NCI-H1092 treated with DMSO at 0.1 percent for 48 hours (cell line): ENCODE data around the gene MUC5B.
A peak's percentile ranks its signal among the peaks of the same experiment; 100 is the strongest.
"Not testable (repeated sequence)": the region's sequence is repeated elsewhere in the genome, so short reads cannot be mapped to it uniquely, and the experiment has no call there.

Experiments used
- DNase-seq: peaks from one replicate; lab custom pipeline; 2025; lab: John Stamatoyannopoulos, UW

Gene MUC5B

DNA sequence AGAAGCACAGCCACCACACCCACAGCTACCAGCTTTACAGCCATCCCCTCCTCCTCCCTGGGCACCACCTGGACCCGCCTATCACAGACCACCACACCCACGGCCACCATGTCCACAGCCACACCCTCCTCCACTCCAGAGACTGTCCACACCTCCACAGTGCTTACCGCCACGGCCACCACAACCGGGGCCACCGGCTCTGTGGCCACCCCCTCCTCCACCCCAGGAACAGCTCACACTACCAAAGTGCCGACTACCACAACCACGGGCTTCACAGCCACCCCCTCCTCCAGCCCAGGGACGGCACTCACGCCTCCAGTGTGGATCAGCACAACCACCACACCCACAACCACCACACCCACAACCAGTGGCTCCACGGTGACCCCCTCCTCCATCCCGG lies 27.5 kb downstream of the MUC5B start:
- DNase-seq = not testable (repeated sequence)

DNA sequence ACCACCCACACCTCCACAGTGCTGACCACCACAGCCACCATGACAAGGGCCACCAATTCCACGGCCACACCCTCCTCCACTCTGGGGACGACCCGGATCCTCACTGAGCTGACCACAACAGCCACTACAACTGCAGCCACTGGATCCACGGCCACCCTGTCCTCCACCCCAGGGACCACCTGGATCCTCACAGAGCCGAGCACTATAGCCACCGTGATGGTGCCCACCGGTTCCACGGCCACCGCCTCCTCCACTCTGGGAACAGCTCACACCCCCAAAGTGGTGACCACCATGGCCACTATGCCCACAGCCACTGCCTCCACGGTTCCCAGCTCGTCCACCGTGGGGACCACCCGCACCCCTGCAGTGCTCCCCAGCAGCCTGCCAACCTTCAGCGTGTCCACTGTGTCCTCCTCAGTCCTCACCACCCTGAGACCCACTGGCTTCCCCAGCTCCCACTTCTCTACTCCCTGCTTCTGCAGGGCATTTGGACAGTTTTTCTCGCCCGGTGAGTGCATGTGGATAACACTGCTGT lies 28.4 kb downstream of the MUC5B start:
- no peak for DNase-seq

DNA sequence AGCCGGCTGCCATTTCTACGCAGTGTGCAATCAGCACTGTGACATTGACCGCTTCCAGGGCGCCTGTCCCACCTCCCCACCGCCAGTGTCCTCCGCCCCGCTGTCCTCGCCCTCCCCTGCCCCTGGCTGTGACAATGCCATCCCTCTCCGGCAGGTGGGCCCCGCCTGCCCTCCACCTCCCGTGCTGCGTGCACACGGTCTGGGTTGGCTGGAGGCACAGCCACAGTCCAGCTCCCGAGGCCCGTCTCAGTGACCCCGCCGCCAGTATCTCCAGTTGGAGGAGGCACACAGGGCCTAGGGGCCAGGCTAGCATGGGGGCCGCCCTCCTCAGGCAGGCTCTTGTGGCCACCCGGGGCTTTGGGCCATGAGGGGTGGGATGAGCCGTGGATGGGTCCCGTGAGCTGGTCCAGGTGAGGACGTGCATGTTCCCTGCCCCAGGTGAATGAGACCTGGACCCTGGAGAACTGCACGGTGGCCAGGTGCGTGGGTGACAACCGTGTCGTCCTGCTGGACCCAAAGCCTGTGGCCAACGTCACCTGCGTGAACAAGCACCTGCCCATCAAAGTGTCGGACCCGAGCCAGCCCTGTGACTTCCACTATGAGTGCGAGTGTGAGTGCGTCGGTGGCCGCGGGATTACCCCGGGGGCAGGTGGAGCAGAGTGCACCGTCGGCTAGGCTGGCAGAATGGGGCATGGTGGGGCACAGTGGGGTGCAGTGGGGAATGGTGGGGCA lies 29.7 kb downstream of the MUC5B start:
- DNase-seq = no peak

DNA sequence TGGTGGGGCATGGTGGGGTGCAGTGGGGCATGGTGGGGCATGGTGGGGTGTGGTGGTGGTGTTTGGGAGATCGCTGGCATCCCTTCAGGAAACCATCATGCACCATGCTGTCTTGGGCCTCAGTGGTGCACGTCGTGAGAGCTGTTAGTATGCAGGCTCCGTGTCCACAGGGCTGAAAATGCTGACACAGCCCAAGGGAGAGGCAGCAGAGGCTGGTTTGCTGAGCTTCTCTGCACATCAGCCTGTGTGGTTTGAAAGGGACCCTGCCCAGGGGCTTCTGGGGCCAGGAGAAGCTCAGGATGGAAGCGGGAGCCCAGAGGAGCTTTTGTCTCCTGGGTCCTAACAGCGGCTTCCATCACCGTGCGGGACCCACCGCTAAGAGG lies 30.2 kb downstream of the MUC5B start:
- no peak for DNase-seq

DNA sequence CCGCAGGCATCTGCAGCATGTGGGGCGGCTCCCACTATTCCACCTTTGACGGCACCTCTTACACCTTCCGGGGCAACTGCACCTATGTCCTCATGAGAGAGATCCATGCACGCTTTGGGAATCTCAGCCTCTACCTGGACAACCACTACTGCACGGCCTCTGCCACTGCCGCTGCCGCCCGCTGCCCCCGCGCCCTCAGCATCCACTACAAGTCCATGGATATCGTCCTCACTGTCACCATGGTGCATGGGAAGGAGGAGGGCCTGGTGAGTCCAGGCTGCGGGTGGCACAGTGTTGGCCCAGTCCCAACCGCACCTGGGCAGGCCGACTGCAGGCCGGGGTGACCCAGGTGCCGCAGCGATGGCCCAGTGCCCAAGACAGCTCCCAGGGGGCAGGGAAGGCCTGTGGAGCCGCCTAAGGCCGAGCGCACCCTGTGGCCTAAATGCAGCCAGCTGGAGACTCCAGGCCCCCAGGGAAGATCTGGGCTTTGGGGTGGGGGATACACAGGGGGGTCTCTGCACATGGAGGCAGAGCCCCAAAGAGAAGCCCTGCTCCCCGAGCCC lies 31.3 kb downstream of the MUC5B start:
- DNase-seq = no peak

DNA sequence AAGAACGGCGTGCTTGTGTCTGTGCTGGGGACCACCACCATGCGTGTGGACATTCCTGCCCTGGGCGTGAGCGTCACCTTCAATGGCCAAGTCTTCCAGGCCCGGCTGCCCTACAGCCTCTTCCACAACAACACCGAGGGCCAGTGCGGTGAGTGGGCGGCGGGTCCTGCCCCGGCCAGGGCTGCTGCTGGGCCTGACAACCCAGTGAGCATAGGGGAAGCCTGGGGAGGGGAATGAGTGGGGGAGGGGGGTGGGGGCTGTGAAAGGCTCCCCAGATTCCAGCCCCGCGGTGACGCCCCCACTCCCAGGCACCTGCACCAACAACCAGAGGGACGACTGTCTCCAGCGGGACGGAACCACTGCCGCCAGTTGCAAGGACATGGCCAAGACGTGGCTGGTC lies 31.9 kb downstream of the MUC5B start:
- DNase-seq = no peak

DNA sequence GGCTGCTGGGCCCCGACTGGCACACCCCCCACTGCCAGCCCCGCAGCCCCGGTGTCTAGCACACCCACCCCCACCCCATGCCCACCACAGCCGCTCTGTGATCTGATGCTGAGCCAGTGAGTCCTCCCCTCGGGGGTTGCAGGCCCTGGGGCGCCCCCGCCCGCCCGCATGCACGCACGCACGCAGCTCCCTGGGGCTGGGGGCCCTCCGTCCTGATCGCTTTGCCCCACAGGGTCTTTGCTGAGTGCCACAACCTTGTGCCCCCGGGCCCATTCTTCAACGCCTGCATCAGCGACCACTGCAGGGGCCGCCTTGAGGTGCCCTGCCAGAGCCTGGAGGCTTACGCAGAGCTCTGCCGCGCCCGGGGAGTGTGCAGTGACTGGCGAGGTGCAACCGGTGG lies 32.3 kb downstream of the MUC5B start:
- no peak for DNase-seq

DNA sequence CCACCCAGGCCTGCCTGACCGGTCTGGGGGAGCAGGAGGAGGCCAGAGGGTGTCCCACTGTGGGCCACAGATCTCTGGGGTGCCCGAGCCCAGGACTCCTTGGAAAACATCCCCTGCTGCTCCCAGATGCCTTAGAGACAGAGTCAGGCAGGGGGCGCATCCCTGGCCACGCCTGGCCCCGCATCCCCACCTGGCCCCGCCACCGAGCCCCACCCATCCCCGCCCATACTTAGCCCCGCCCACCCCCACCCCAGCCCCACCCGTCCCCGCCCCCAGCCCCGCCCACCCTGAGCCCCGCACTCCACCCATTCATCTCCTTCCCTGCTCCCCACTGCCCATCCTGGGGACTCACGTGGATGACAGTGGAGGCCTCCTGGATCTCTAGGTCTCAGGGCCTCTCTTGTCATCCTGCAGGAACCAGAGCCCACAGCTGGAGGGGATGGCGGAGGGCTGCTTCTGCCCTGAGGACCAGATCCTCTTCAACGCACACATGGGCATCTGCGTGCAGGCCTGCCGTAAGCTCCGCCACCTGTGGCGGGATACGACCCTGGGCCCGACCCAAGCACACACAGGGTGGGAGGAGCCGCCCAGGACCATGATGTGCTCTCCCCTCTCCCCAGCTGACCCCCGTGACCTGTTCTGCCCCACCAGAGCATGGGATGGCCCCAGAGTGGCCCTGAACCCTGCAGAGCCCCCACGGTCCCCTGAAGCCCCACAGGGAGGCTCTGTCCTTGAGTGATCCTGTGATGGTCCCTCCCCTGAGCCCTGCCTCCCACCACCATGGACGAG lies 33.6 kb downstream of the MUC5B start:
- DNase-seq = no peak

DNA sequence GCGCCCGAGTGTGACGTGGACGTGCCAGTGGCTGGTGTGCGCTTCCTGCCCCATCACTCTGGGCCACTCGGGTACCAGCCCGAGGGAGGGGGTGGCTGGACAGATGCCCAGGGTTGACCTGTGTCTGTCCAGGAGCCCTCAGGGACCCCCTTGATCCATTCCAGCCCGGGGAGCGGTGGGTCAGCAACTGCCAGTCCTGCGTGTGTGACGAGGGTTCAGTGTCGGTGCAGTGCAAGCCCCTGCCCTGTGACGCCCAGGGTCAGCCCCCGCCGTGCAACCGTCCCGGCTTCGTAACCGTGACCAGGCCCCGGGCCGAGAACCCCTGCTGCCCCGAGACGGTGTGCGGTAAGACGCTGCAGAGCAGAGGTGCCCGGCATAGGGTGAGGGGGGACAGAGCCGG lies 34.5 kb downstream of the MUC5B start:
- DNase-seq = no peak

DNA sequence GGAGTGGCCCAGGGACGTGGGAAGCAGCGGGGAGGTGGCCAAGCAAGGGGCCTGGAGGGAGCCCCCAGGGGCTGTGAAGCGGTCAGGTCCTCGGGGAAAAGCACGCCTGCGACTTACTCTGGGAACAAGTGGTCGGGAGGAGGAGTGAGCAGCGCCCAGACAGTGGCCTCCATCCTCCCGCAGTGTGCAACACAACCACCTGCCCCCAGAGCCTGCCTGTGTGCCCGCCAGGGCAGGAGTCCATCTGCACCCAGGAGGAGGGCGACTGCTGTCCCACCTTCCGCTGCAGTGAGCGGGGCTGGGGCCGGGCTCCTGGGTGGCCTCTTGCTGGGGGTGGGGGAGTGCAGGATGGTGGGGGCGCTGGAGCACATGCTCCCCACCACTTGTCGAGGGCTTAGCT lies 35.0 kb downstream of the MUC5B start:
- no peak for DNase-seq

DNA sequence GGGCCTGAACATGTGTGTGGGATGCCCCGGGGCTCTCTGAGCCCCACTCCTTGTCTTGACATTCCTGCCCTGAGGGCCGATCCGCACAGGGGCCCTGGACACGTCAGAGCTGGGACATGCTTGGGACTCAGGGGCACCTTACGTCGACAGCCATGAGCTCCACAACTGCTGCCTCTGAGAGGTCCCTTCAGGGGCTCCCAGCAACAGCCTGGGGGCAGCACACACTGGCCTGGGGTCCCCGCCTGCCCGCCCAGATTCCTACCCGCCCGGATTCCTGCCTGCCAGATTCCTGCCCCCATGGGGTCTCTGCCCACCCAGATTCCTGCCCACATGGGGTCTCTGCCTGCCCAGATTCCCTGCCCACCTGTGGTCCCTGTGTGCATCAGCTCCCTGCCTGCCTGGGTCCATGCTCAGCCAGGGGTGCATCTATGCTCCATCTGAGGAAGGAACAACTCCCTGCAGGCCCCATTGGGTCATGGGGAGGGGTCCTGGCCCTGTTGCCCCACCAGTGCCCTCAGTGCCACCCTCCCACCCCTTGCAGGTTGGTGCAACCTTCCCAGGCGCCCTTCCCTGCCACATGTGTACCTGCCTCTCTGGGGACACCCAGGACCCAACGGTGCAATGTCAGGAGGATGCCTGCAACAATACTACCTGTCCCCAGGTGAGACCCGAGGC lies 35.7 kb downstream of the MUC5B start:
- DNase-seq = no peak

DNA sequence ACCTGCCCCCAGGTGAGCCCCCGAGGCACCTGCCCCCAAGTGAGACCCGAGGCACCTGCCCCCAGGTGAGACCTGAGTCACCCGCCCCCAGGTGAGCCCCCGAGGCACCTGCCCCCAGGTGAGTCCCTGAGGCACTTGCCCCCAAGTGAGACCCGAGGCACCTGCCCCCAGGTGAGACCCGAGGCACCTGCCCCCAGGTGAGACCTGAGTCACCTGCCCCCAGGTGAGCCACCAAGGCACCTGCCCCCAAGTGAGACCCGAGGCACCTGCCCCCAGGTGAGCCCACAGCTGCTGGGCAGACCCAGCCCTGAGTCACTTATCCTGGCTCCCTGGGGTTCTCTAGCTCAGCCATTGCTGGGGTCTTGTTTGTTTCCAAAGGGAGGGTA lies 36.2 kb downstream of the MUC5B start:
- DNase-seq = no peak

DNA sequence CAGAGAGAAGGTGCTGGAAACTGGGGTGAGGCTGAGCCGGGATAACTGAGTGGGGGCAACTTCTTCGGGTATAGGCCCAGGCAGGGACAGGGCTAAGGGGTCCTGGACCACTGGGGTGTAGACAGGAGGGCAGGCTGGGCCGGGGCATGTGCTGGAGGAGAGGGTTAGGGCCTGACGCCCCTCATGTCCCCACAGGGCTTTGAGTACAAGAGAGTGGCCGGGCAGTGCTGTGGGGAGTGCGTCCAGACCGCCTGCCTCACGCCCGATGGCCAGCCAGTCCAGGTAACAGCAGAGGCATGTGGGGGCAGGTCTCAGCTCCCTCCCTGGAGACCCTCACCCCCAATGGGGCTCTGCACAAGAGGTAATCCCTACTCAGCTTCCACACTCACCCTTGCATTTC lies 36.7 kb downstream of the MUC5B start:
- no peak for DNase-seq

DNA sequence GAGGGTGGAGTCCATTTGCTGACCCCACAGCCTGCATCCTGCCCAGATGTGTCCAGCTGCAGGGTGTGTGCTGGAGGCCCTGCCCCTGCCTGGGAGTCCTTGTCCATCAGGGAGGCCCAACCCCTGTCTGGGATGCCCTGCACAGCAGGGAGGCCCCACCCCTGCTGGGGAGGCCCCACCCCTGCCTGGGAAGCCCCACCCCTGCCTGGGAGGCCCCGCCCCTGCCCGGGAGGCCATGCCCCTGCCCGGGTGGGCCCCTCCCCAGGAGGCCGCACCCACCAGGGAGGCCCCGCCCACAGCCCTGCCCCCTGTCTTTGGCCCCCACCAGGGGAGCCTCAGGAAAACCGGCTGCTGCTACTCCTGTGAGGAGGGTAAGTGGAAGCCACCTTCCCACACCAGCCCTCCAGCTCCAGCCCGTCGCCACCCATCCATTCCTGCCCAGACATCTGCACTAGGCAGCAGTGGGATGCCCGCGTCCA lies 37.2 kb downstream of the MUC5B start:
- no peak for DNase-seq

DNA sequence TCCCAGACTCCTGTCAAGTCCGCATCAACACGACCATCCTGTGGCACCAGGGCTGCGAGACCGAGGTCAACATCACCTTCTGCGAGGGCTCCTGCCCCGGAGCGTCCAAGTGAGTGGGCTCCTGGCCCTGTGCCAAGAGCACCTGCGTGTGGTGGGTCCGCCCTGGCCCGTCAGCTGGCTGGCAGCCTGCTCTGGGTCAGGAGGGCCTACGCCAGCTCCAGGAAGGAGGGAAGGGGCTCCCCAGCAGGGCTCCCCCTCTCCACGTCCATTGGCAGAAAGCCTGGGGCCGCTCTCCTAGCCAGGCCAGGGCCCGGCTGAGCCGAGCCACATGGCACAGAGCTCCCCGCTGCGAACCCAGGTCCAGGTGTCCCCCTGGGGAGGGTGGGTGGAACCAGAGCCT lies 37.8 kb downstream of the MUC5B start:
- DNase-seq = no peak

DNA sequence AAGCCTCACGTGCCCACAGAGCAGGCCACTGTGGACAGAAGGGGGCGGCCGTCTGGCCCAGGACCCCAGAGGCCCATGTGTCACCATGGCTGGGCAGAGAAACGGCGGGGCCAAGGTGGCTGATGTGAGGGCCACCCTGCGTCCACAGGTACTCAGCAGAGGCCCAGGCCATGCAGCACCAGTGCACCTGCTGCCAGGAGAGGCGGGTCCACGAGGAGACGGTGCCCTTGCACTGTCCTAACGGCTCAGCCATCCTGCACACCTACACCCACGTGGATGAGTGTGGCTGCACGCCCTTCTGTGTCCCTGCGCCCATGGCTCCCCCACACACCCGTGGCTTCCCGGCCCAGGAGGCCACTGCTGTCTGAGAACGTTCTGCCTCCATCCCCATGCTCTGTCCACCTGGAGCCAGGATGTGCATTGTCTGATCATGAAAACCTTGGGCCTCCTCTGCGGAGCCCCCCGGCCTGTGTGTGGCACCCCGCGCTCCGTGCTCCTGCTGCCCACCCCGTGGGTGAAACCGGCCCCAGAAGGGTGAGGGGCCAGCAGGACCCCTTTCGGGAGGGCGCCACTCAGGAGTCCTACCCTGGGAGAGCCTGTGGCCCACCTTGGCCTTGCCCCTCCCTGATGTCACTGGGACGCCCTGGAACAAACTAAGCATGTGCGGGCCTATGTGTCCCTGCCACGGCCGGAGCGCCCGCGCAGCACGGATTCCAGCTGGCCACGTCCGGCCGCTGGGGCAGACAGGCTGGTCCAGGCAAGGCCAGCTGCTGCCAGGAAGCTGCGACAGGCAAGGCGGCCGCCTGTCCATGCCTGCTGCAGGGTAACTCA lies 38.6 kb downstream of the MUC5B start:
- no peak for DNase-seq

DNA sequence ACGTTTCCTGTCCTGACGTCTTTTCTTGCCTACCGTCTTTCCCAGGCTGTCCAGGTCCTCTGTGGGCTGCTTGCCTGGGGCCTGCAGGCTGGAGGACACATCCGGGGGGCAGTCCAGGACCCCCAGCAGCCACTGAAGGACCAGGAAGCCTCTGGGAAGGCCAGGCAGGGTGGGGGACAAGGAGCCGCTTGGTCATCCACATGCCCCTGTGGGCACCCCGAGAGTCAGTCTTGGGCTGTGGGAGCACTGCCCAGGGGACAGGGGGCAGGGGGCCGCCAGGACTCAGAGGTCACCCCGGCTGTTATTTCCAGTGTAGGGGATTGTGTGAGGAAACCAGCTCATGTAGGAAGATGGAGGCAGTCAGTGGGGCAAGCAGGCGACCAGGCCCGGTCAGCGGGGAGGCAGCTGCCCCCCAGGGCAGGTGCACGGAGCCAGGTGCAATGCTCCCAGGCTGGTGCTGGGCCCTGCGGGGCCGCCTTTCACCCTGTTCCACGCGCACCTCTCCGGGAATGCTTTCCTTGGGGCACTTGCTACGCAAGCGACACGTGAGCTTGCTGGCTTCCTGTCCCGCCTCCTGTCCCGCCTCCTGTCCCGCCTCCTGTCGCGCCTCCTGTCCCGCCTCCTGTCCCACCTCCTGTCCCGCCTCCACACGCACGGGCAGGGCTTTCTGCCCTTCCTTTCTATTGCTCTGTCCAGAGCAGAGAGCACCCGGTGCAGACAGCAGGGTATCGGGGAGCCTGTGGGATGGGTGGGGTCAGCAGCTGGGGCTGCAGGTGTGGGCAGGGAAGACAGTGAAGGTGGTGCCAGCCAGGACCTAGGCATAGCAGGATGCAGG lies 39.5 kb downstream of the MUC5B start:
- peak; percentile 69 for DNase-seq

DNA sequence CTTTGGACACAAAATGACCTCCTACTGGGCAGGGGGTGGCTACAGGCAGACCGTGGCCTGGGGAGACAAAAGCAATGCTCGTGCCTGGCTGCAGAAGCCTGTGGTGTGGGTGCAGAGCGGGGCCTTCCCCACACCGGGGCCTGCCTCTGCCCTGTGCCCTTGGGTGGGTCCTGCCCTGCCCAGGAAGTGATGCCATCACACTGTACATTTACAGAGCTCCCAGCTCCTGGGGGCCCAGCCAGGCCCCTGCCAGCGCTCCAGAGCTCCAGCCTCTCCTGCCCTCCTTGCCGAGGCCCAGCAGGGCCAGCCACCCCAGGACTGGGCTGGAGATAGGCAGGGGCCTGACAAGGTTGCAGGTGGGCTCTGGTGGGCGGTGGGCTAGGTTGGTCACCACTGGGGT lies 40.1 kb downstream of the MUC5B start:
- DNase-seq = no peak

DNA sequence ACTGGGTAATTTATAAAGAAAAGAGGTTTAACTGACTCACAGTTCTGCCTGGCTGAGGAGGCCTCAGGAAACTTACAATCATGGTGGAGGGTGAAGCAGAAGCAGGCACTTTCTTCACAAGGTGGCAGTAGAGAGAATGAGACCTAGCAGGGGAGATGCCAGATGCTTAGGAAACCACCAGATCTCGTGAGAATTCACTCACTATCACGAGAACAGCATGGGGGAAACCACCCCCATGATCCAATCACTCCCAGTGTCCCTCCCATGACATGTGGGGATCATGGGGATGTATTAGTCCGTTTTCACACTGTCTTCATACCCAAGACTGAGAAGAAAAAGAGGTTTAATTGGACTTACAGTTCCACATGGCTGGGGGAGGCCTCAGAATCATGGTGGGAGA lies 41.6 kb downstream of the MUC5B start:
- peak; percentile 1 for DNase-seq

DNA sequence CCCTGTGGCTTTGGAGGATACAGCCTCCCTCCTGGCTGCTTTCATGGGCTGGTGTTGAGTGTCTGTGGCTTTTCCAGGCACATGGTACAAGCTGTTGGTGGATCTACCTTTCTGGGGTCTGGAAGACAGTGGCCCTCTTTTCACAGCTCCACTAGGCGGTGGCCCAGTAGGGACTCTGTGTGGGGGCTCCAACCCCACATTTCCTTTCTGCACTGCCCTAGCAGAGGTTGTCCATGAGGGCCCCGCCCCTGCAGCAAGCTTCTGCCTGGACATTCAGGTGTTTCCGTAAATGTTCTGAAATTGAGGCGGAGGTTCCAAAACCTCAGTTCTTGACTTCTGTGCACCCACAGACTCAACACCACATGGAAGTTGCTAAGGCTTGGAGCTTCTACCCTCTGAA lies 42.6 kb downstream of the MUC5B start:
- not testable (repeated sequence) for DNase-seq

DNA sequence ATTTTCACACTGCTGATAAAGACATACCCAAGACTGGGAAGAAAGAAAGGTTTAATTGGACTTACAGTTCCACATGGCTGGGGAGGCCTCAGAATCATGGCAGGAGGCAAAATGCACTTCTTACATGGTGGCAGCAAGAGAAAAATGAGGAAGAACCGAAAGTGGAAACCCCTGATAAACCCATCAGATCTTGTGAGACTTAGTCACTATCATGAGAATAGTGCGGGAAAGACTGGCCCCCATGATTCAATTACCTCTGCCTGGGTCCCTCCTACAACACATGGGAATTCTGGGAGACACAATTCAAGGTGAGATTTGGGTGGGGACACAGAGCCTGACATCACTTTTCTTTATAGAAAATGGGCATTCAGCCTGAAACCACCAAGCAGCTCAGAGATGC lies 44.1 kb downstream of the MUC5B start:
- not testable (repeated sequence) for DNase-seq
